ENCODE results near the gene MGAM2. TPM values are rescaled to one million over a fixed set of nuclear protein-coding genes. Genes with fewer than 3 reads are reported as not detected.

The MGAM2 gene
- total RNA-seq, 1 donor from 2014 or later, result not detected

GRCh38 chr7:142250705-142251104 lies 139.2 kb downstream of the MGAM2 start:
- Mint-ChIP-seq H3K27ac (ENCODE audit: unreplicated experiment) (no peak overlapping the region), H3K27me3 (ENCODE audit: unreplicated experiment) (peaks cover 1% of the 10 kb centered on the region), H3K4me3 (ENCODE audit: unreplicated experiment) (no peak overlapping the region), H3K36me3 (ENCODE audit: unreplicated experiment) (no peaks in the 10 kb centered on the region), H3K4me1 (ENCODE audit: low read depth, unreplicated experiment) (no peaks in the 10 kb centered on the region), H3K9me3 (ENCODE audit: unreplicated experiment) (no peaks in the 10 kb centered on the region)
- no peak for TF ChIP-seq CTCF (IDR thresholded peaks at IDR 0.05; ENCODE audit: partially characterized antibody, unreplicated experiment)
- DNase-seq, result no peak

- Mint-ChIP-seq H3K27me3 (ENCODE audit: unreplicated experiment) (no peaks in the 10 kb centered on the region), H3K4me3 (ENCODE audit: unreplicated experiment) (no peak within 1 kb of the TSS), H3K9me3 (ENCODE audit: unreplicated experiment) (no peaks in the 10 kb centered on the region), H3K36me3 (ENCODE audit: unreplicated experiment) (no peaks in the 10 kb centered on the region), H3K27ac (ENCODE audit: unreplicated experiment) (no peak within 1 kb of the TSS), H3K4me1 (ENCODE audit: low read depth, unreplicated experiment) (no peaks in the 10 kb centered on the region)
- no peak for TF ChIP-seq CTCF (IDR thresholded peaks at IDR 0.05; ENCODE audit: partially characterized antibody, unreplicated experiment)
- no peak for DNase-seq
These were observed 146.4 kb downstream of the MGAM2 start, which contains the start of gene PRSS58 for GRCh38 chr7:142257958-142258357. TSS of gene PRSS58 (minus strand) at chr7:142258058. CDS start at chr7:142257707, 351 bp downstream.

GRCh38 chr7:142263598-142264380 lies 152.3 kb downstream of the MGAM2 start:
- TF ChIP-seq CTCF (IDR thresholded peaks at IDR 0.05; ENCODE audit: partially characterized antibody, unreplicated experiment), result no peak
- H3K9me3 Mint-ChIP-seq (ENCODE audit: unreplicated experiment), result no peaks in the 10 kb centered on the region
- no peak for DNase-seq
- H3K36me3 Mint-ChIP-seq (ENCODE audit: unreplicated experiment), result no peaks in the 10 kb centered on the region
- H3K27me3 Mint-ChIP-seq (ENCODE audit: unreplicated experiment), result no peaks in the 10 kb centered on the region
- no peak overlapping the region for H3K27ac Mint-ChIP-seq (ENCODE audit: unreplicated experiment)
- H3K4me1 Mint-ChIP-seq (ENCODE audit: low read depth, unreplicated experiment), result no peaks in the 10 kb centered on the region
- H3K4me3 Mint-ChIP-seq (ENCODE audit: unreplicated experiment), result no peak overlapping the region

Other genes starting within 250 kb of the MGAM2 start
- not detected for gene OR9A4, start 195.3 kb upstream of the MGAM2 start, total RNA-seq (ENCODE audit: unreplicated experiment)
- gene CLEC5A, start 164.7 kb upstream of the MGAM2 start, total RNA-seq (ENCODE audit: unreplicated experiment), result not detected
- gene TAS2R38, start 137.9 kb upstream of the MGAM2 start, total RNA-seq (ENCODE audit: unreplicated experiment), result not detected
- gene MGAM, start 115.8 kb upstream of the MGAM2 start, total RNA-seq (ENCODE audit: unreplicated experiment), result 0.05 TPM
- gene PRSS58, start 146.3 kb downstream of the MGAM2 start, total RNA-seq (ENCODE audit: unreplicated experiment), result not detected

All from glutamatergic neuron (in vitro differentiated cells).